Measurements from ENCODE around the gene UBIAD1. TPM values are rescaled to one million over a fixed set of nuclear protein-coding genes. Genes with fewer than 3 reads are reported as not detected.

UBIAD1 gene
- total and polyA plus RNA-seq, 9 of the 15 experiments (the other 6 are each of a cell fraction or from before 2014, with no cell fraction given), result 6.2 to 34.3 (median 22.3) TPM

- TF ChIP-seq EWSR1 (IDR thresholded peaks at IDR 0.05; ENCODE audit: borderline replicate concordance, low read depth, partially characterized antibody), result no peak
- no peak for TF ChIP-seq ARID3B (CRISPR knock-in tag; IDR thresholded peaks at IDR 0.05; ENCODE audit: borderline replicate concordance)
- peak; percentile 45; the same call in 1 of the 2 replicates for TF ChIP-seq BCOR (IDR thresholded peaks at IDR 0.05)
- 0 out of 2 replicates have a peak, but pooled peaks have one; percentile 15 for TF ChIP-seq ZNF830 (CRISPR knock-in tag; IDR thresholded peaks at IDR 0.05)
- TF ChIP-seq GTF2F1 (IDR thresholded peaks at IDR 0.05; ENCODE audit: low read depth, low read length), result no peak
- TF ChIP-seq JUND (IDR thresholded peaks at IDR 0.05; ENCODE audit: borderline replicate concordance, low read depth, low read length), result peak; percentile 18
- TF ChIP-seq JUND (tag; IDR thresholded peaks at IDR 0.05; ENCODE audit: borderline replicate concordance, low read depth, low read length), result no peak
- peak; percentile 81 for TF ChIP-seq POLR2AphosphoS5 (IDR thresholded peaks at IDR 0.05; ENCODE audit: control insufficient read depth, insufficient read depth, low read depth, low read length)
- 0 out of 4 replicates have a peak, but pooled peaks of 1 of the 2 experiments have one; percentile 51 for TF ChIP-seq SRF (CRISPR knock-in tag; IDR thresholded peaks at IDR 0.05)
- TF ChIP-seq MEF2D (tag; conservative IDR thresholded peaks at IDR 0.05; ENCODE audit: low read depth), result 0 out of 2 replicates have a peak, but pooled peaks have one; percentile 19
- TF ChIP-seq, protein P1, sequence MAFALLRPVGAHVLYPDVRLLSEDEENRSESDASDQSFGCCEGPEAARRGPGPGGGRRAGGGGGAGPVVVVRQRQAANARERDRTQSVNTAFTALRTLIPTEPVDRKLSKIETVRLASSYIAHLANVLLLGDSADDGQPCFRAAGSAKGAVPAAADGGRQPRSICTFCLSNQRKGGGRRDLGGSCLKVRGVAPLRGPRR (CRISPR knock-in tag; IDR thresholded peaks at IDR 0.05), result no peak
- TF ChIP-seq, protein P2, sequence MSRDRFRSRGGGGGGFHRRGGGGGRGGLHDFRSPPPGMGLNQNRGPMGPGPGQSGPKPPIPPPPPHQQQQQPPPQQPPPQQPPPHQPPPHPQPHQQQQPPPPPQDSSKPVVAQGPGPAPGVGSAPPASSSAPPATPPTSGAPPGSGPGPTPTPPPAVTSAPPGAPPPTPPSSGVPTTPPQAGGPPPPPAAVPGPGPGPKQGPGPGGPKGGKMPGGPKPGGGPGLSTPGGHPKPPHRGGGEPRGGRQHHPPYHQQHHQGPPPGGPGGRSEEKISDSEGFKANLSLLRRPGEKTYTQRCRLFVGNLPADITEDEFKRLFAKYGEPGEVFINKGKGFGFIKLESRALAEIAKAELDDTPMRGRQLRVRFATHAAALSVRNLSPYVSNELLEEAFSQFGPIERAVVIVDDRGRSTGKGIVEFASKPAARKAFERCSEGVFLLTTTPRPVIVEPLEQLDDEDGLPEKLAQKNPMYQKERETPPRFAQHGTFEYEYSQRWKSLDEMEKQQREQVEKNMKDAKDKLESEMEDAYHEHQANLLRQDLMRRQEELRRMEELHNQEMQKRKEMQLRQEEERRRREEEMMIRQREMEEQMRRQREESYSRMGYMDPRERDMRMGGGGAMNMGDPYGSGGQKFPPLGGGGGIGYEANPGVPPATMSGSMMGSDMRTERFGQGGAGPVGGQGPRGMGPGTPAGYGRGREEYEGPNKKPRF (IDR thresholded peaks at IDR 0.05; ENCODE audit: low read depth, low read length), result no peak
- peak; percentile 99 for TF ChIP-seq MYC (IDR thresholded peaks at IDR 0.05; ENCODE audit: low read depth, low read length)
- TF ChIP-seq MYC (CRISPR knock-in tag; IDR thresholded peaks at IDR 0.05; ENCODE audit: borderline replicate concordance, low read depth), result peak; percentile 98
- TF ChIP-seq NFE2 (IDR thresholded peaks at IDR 0.05; ENCODE audit: low read depth), result peak; percentile 9; the same call in 1 of the 2 replicates
- no peak for TF ChIP-seq PKNOX1 (IDR thresholded peaks at IDR 0.05)
- TF ChIP-seq ATF7 (IDR thresholded peaks at IDR 0.05), result peak; percentile 85
- TF ChIP-seq, protein P3, sequence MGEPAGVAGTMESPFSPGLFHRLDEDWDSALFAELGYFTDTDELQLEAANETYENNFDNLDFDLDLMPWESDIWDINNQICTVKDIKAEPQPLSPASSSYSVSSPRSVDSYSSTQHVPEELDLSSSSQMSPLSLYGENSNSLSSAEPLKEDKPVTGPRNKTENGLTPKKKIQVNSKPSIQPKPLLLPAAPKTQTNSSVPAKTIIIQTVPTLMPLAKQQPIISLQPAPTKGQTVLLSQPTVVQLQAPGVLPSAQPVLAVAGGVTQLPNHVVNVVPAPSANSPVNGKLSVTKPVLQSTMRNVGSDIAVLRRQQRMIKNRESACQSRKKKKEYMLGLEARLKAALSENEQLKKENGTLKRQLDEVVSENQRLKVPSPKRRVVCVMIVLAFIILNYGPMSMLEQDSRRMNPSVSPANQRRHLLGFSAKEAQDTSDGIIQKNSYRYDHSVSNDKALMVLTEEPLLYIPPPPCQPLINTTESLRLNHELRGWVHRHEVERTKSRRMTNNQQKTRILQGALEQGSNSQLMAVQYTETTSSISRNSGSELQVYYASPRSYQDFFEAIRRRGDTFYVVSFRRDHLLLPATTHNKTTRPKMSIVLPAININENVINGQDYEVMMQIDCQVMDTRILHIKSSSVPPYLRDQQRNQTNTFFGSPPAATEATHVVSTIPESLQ (CRISPR knock-in tag; IDR thresholded peaks at IDR 0.05), result 0 out of 2 replicates have a peak, but pooled peaks have one; percentile 39
Measured at GRCh38 chr1:11272832-11273594, at the start of gene UBIAD1 (continued).
